HepG2 (cell line): Measurements from ENCODE around the gene DNAJB2. TPM values are rescaled to one million over a fixed set of nuclear protein-coding genes. Genes with fewer than 3 reads are reported as not detected.

Experiments
- BORCS8-MEF2B ChIP-seq: sonication (generic); formaldehyde crosslinking; IDR thresholded peaks from 2 replicates; pipeline ENCODE4 v1.8.0; 2022; ENCODE audit warnings: mild to moderate bottlenecking, missing genetic modification reagents
- RERE ChIP-seq: IDR thresholded peaks from 2 replicates; pipeline ENCODE4 v1.6.1; 2016; ENCODE audit warnings: low read depth, missing genetic modification reagents, missing compliant biosample characterization
- SP1 ChIP-seq, 2 experiments: fragments of 450-650 bp in 1 of 2; sonication (generic) in 1 of 2; formaldehyde crosslinking in 1 of 2; IDR thresholded peaks; 2 replicates each; pipeline versions ENCODE4 v1.4.0 to v1.6.1; 2016 to 2020; ENCODE audit warnings: missing genetic modification reagents in 1 of 2
- TMF1 ChIP-seq: sonication (generic); formaldehyde crosslinking; IDR thresholded peaks from 2 replicates; pipeline ENCODE4 v1.8.1; 2022; ENCODE audit warnings: low read depth, missing genetic modification reagents
- ZBTB1 ChIP-seq: sonication (generic); formaldehyde crosslinking; IDR thresholded peaks from 2 replicates; pipeline ENCODE4 v1.4.0; 2020; ENCODE audit warnings: missing genetic modification reagents, borderline replicate concordance
- ZFAT ChIP-seq: sonication (generic); formaldehyde crosslinking; conservative IDR thresholded peaks from 2 replicates; pipeline ENCODE4 v1.8.1; 2023; ENCODE audit warnings: missing genetic modification reagents, inconsistent platforms
- ZFYVE20 ChIP-seq: sonication (generic); formaldehyde crosslinking; IDR thresholded peaks from 2 replicates; pipeline ENCODE4 v1.8.0; 2023; ENCODE audit warnings: low read depth, mild to moderate bottlenecking, moderate library complexity, missing genetic modification reagents, borderline replicate concordance
- ZKSCAN5 ChIP-seq: sonication (generic); formaldehyde crosslinking; IDR thresholded peaks from 2 replicates; pipeline ENCODE4 v1.5.1; 2020; ENCODE audit warnings: mild to moderate bottlenecking, missing genetic modification reagents
- ZMAT5 ChIP-seq: sonication (generic); formaldehyde crosslinking; IDR thresholded peaks from 2 replicates; pipeline ENCODE4 v1.5.0; 2020; ENCODE audit warnings: mild to moderate bottlenecking, low read depth, missing genetic modification reagents, borderline replicate concordance
- ZNF30 ChIP-seq: sonication (generic); formaldehyde crosslinking; IDR thresholded peaks from 2 replicates; pipeline ENCODE4 v1.5.0; 2020; ENCODE audit warnings: mild to moderate bottlenecking, missing genetic modification reagents
- ZNF317 ChIP-seq: sonication (generic); formaldehyde crosslinking; IDR thresholded peaks from 2 replicates; pipeline ENCODE4 v1.5.0; 2020; ENCODE audit warnings: mild to moderate bottlenecking, missing genetic modification reagents
- ZNF383 ChIP-seq: sonication (generic); formaldehyde crosslinking; IDR thresholded peaks from 2 replicates; pipeline ENCODE4 v1.4.0; 2020; ENCODE audit warnings: missing genetic modification reagents, mild to moderate bottlenecking, borderline replicate concordance
- ZNF564 ChIP-seq: sonication (generic); formaldehyde crosslinking; IDR thresholded peaks from 2 replicates; pipeline ENCODE4 v1.8.1; 2023; ENCODE audit warnings: mild to moderate bottlenecking, missing genetic modification reagents
- ZNF781 ChIP-seq: sonication (generic); formaldehyde crosslinking; IDR thresholded peaks from 2 replicates; pipeline ENCODE4 v1.5.1; 2020; ENCODE audit warnings: borderline replicate concordance, mild to moderate bottlenecking, missing genetic modification reagents; ENCODE audit errors: not compliant biosample characterization
- ZNF83 ChIP-seq: sonication (generic); formaldehyde crosslinking; IDR thresholded peaks from 2 replicates; pipeline ENCODE4 v1.4.0; 2020; ENCODE audit warnings: missing genetic modification reagents, mild to moderate bottlenecking, borderline replicate concordance
- polyA plus RNA-seq, 8 experiments: library from polyadenylated mRNA; depleted of rRNA in 3 of 8; stranded (reverse) in 7 of 8; unstranded in 1 of 8; fragments of >200 nt; fragmentation: Illumina TruSeq in 4 of 8; extraction: Trizol in 4 of 8; gene quantifications; 2 replicates each; pipeline versions ENCODE4 v1.2.1 to v1.2.3, GENCODE V29; 2011 to 2016; ENCODE audit warnings: low read depth in 4 of 8, missing spikeins in 1 of 8, mixed read lengths in 1 of 8; ENCODE audit not compliant: insufficient read depth in 1 of 8
- total RNA-seq, 5 experiments: library from RNA; depleted of rRNA; stranded (reverse); fragments of >200 nt; fragmentation: Illumina TruSeq; extraction: Trizol; gene quantifications; 2 replicates each; pipeline ENCODE4 v1.2.3, GENCODE V29; 2016; ENCODE audit warnings: low read depth in 1 of 5
- TF ChIP-seq, protein P1 (sequence below): sonication (generic); formaldehyde crosslinking; conservative IDR thresholded peaks from 2 replicates; pipeline ENCODE4 v1.4.0; 2020; ENCODE audit warnings: missing genetic modification reagents
- TF ChIP-seq, protein P2 (sequence below): sonication (generic); formaldehyde crosslinking; IDR thresholded peaks from 2 replicates; pipeline ENCODE4 v1.4.0; 2020; ENCODE audit warnings: missing genetic modification reagents; ENCODE audit errors: not compliant biosample characterization
- TF ChIP-seq, protein P3 (sequence below): sonication (generic); formaldehyde crosslinking; IDR thresholded peaks from 2 replicates; pipeline ENCODE4 v1.4.0; 2020; ENCODE audit warnings: missing genetic modification reagents

The DNAJB2 gene
- total and polyA plus RNA-seq, 2 of the 13 experiments (the other 11 are each of a cell fraction or from before 2014, with no cell fraction given) = 21.3 to 31.1 TPM

- TF ChIP-seq RERE = no peak
- TF ChIP-seq ZFAT (CRISPR knock-in tag) = no peak
- TF ChIP-seq, protein P1, sequence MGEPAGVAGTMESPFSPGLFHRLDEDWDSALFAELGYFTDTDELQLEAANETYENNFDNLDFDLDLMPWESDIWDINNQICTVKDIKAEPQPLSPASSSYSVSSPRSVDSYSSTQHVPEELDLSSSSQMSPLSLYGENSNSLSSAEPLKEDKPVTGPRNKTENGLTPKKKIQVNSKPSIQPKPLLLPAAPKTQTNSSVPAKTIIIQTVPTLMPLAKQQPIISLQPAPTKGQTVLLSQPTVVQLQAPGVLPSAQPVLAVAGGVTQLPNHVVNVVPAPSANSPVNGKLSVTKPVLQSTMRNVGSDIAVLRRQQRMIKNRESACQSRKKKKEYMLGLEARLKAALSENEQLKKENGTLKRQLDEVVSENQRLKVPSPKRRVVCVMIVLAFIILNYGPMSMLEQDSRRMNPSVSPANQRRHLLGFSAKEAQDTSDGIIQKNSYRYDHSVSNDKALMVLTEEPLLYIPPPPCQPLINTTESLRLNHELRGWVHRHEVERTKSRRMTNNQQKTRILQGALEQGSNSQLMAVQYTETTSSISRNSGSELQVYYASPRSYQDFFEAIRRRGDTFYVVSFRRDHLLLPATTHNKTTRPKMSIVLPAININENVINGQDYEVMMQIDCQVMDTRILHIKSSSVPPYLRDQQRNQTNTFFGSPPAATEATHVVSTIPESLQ (CRISPR knock-in tag) = no peak
- TF ChIP-seq ZNF564 (CRISPR knock-in tag) = no peak
- TF ChIP-seq TMF1 (CRISPR knock-in tag) = peak; percentile 74
- TF ChIP-seq, protein P2, sequence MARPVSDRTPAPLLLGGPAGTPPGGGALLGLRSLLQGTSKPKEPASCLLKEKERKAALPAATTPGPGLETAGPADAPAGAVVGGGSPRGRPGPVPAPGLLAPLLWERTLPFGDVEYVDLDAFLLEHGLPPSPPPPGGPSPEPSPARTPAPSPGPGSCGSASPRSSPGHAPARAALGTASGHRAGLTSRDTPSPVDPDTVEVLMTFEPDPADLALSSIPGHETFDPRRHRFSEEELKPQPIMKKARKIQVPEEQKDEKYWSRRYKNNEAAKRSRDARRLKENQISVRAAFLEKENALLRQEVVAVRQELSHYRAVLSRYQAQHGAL (CRISPR knock-in tag) = no peak
- TF ChIP-seq ZNF83 = 0 out of 2 replicates have a peak, but pooled peaks have one; percentile 31
- no peak for TF ChIP-seq ZNF317 (CRISPR knock-in tag)
- no peak for TF ChIP-seq SP1 (IDR thresholded peaks at IDR 0.05)
- no peak for TF ChIP-seq SP1 (CRISPR knock-in tag; IDR thresholded peaks at IDR 0.05)
- no peak for TF ChIP-seq ZFYVE20 (CRISPR knock-in tag)
- TF ChIP-seq ZNF30 (CRISPR knock-in tag) = no peak
- no peak for TF ChIP-seq ZNF781
- TF ChIP-seq BORCS8-MEF2B = peak; percentile 81; the same call in 1 of the 2 replicates
- TF ChIP-seq, protein P3, sequence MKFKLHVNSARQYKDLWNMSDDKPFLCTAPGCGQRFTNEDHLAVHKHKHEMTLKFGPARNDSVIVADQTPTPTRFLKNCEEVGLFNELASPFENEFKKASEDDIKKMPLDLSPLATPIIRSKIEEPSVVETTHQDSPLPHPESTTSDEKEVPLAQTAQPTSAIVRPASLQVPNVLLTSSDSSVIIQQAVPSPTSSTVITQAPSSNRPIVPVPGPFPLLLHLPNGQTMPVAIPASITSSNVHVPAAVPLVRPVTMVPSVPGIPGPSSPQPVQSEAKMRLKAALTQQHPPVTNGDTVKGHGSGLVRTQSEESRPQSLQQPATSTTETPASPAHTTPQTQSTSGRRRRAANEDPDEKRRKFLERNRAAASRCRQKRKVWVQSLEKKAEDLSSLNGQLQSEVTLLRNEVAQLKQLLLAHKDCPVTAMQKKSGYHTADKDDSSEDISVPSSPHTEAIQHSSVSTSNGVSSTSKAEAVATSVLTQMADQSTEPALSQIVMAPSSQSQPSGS = peak; percentile 23
- no peak; the same call in 1 of the 2 replicates for TF ChIP-seq ZNF383
- no peak for TF ChIP-seq ZBTB1 (CRISPR knock-in tag)
- TF ChIP-seq ZMAT5 (CRISPR knock-in tag) = no peak
- TF ChIP-seq ZKSCAN5 = peak; percentile 64; the same call in 1 of the 2 replicates
Measured at GRCh38 chr2:219249203-219249980, 29.8 kb upstream of the DNAJB2 start (continued).
